22Rv1 (cell line): ENCODE results near the gene PTPRA.

Experiments
- H3K27ac ChIP-seq: fragments of 450-650 bp; 2 replicates; pipeline ENCODE4 v1.5.1; 2017
- CTCF ChIP-seq: fragments of 450-650 bp; IDR thresholded peaks from 2 replicates; pipeline ENCODE4 v1.5.1; 2017; ENCODE audit warnings: mild to moderate bottlenecking
- ZFX ChIP-seq: fragments of 450-650 bp; IDR thresholded peaks from 2 replicates; pipeline ENCODE4 v1.6.1; 2017; ENCODE audit warnings: antibody characterized with exemption, borderline replicate concordance

Gene PTPRA

GRCh38 chr20:3081641-3082040 is 208.4 kb downstream of the PTPRA start:
- TF ChIP-seq ZFX (no peak), CTCF (no peak)
- H3K27ac ChIP-seq, result no peak overlapping the region

DNA sequence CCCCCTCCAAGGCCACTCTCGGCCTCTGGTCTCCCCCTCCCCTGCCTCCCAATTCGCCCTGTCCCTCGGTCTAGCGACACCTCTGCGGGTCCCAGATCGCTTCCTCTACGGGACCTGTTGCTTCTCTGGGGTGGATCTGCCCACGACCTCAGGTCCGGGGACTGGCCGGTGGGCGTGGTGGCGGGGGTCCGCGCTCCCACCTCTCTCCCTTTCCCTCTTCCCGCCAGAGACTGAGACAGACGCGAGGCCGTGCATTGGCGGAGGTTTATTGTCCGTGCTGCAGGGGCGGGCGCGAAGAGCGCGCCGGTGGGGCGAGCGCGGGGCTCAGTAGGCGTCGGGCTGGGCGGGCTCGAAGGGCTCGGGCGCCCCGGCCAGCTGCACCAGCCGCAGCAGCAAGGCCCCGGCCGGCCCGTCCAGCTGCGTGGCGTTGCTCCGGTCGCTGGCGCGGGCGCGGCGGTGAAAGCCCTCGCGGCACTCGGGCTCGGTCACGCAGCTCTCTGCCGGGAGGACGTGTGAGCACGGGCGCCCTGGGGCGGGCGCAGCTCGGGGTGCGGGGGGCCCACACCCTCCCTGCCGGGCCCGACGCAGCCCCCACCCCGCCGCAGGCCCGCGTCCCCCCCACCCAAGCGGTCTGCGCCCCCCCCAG is 209.1 kb downstream of the PTPRA start:
- TF ChIP-seq ZFX (no peak), CTCF (no peak)

DNA sequence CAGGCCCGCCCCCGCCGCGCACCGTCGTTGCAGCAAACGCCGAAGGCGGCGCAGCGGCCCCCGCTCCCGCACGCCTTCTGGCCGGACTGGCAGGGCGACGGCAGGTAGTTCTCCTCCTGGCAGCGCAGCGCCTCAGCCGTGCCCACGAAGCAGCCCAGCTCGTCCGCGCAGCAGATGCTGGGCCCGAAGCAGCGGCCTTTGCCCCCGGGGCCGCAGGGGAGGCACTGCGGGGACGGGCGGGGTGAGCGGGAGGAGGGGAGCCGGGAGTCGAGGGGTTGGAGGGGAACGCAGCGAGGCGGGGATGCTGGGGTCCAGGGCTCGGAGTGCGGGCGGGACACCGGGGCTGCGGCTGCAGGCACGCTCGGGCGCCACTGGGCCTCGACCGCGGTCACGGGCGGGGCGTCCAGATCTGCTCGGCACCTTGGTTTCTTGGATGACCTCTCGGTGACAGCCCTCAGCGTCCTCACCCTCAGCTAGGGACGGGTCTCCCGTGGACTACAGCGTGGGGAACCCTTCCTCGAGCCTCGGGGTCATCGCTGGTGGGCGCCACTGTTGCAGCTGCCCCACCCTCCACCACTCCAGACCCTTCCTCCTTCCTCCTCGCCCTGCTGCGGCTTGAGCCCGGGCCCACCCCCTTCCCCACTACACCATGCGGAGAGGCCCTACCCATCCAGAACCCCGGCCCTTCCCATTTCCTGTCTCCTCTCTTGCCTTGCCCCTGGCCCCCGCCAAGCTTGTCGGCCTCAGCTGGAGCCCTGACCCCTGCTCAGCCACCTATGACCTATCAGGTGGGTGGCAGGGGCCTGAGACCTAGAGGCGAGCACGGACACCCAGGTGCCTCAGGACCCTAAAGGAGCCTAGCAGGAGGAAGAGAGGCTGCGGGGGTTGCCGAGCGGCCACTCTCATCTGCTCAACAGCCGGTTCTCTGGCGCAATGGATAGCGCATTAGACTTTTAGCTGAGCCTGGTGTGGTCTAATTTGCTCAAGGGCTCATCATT is 210.0 kb downstream of the PTPRA start:
- TF ChIP-seq CTCF (no peak), ZFX (no peak)
- no peak overlapping the region for H3K27ac ChIP-seq

More for the DNA sequence above, 209.1 kb downstream of the PTPRA start:
- H3K27ac ChIP-seq, result no peak overlapping the region

DNA sequence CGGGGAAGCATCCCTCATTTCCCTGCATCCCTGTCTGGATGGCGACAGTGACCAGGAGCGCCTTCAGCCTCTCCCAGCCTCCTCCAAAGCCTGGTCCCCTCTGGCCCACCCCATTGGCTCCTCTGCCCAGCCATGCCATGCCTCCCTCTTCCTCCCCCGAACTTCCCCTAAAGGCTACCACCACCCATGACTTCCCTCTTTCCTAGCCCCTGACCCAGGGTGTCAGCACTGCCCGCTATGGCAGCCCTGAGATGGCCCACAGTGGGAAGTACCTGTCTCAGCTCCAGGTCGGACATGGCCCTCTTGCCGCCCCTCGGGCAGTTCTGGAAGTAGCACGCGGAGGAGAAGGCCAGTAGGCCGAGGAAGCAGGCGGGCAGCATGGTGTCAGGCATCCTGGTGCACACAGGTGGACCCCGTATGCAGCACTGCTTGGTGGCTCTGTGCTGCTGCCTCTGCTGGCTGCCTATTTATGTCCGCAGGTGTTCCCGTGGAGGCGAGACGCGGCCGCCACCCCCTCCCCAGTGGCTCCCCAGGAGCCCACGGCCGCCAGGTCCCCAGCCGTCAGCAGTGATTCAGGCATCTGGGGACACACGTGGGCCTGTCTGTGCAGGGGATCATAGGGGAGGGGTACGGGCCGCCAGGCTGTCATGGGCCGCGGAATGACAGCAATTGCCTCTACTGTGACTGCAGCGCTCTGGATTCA is 211.2 kb downstream of the PTPRA start, which contains the start of gene AVP:
AVP (minus strand) TSS at position 442 of the 703 bp plus-strand sequence; CDS start at position 392, 50 bp downstream.
- TF ChIP-seq ZFX, result no peak
- no peak for TF ChIP-seq CTCF
- no peak within 1 kb of the TSS for H3K27ac ChIP-seq

- no peak for TF ChIP-seq ZFX
- H3K27ac ChIP-seq, result no peak overlapping the region
These were observed 211.7 kb downstream of the PTPRA start for GRCh38 chr20:3084986-3085360.

GRCh38 chr20:3085571-3086072 is 212.3 kb downstream of the PTPRA start:
- TF ChIP-seq CTCF, result no peak
- TF ChIP-seq ZFX, result no peak
- H3K27ac ChIP-seq, result no peak overlapping the region

DNA sequence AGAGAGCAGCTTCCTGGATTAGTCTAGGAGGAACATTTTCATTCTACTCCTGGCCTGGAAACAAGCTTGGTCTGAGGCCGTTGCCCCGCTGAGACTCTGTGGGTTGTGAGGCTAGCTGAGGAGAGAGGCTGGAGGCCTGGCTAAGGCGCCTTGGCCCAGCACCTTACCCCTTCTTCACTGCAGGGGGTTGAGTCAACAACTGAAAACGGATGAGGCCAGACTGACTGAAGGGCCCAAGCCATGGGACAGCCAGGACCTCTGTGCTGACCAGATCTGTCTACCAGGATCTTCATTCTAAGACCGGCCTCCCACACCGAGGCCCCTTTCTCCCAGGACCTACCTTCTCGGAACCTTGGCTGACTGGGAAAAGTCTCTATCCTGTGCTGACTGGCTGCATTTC is 214.8 kb downstream of the PTPRA start:
- no peak overlapping the region for H3K27ac ChIP-seq
- no peak for TF ChIP-seq ZFX
- no peak for TF ChIP-seq CTCF
